Adipose tissue (tissue), 3 donors: ENCODE results near the gene DMGDH. TPM values are rescaled to one million over a fixed set of nuclear protein-coding genes. Genes with fewer than 3 reads are reported as not detected.

Experiments used
- H3K27ac ChIP-seq: one replicate; pipeline ENCODE4 v1.5.1; 2013; ENCODE audit warnings: low read depth, low read length
- WGBS, 3 donors: extraction: QIAGEN DNeasy Blood & Tissue Kit; methylation state at CpG; one replicate each; pipeline ENCODE4 v1.1.7; 2013; 5-methylcytosine and 5-hydroxymethylcytosine counted together
- polyA plus RNA-seq, 3 donors: library from polyadenylated mRNA; stranded (reverse); fragments of 200-250 nt; gene quantifications; one replicate each; pipeline ENCODE4 v1.2.3, GENCODE V29; 2013
- donor health status: healthy with polysubstance abuse.
- donor health status: Bipolar disorder and iron deficiency.
- donor health status: healthy.

The DMGDH gene
- polyA plus RNA-seq = 1 to 10 TPM in 2 of 3 donors, under 1 TPM in 1; 0.56 to 5.3 (median 3.7) TPM

DNA sequence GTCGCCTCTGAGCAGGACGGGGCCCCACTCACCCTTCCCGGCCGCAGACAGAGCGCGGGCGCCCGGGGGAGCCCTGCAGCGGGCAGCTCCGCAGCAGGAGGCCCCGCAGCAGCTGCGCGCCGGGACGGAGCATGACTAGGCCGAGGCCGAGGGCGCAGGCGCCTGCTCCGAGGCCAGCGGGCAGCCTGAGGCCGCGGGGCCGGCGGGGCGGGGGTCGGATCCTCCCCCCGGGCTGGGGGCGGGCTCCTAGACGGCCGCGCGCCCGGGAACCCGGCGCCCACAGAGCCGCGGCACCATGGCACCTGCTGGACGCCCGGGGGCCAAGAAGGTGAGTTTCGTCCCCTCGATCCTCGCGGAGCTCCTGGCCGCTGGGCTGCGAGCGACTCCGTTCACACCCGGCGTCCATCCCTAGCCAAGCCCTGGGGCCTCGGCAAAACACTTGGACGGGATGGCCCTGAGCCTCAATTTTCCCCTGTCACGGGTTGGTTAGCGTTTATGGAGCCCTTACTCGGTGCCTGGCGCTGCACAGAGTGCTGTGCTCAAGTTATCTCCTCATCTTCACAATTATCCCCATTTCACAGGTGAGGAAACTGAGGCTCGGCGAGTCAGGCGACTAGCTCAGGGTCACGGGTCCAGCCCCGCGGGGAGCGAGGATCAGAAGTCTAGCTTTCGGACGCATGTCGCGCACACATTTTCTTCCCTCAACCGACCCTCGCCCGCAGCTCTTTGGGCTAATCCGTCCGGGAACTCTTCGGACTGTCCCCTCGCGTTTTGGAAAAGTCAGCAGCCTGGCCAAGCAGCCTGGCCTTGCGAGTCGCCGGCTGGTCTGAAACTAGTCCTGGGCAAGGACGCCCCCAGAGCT is at the start of gene DMGDH, which contains the start of gene BHMT2:
DMGDH (minus strand) TSS at position 187 of the 862 bp plus-strand sequence; CDS start at position 133, 54 bp downstream.
BHMT2 (plus strand) TSS at position 280 of the 862 bp plus-strand sequence; CDS start at position 296, 16 bp downstream.
- 25 to 30% (median 26%) methylated on average over 68 to 79 of the region's 79 CpGs for WGBS, 3 donors
- peak within 1 kb of the TSS; percentile 23 for H3K27ac ChIP-seq

DNA sequence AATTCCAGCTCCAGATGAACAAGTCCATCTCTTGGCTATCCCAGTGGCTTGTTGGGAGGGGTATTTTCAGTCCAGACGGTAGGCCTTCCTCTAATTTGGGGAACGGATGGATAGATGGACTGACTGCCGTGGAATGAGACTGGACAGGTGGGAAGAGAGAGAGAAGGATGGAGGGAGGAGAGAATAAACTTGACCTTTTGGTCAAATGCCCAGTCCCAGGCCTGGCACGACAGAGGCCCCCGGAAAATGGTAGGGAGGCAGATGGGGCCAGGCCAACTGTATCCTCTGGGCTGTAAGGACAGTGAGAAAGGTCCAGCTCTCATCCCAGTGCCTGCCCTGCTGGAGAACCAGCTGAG is 43.2 kb upstream of the DMGDH start:
- H3K27ac ChIP-seq = no peak overlapping the region
- 81 to 86% (median 86%) methylated on average over 5 of the region's 5 CpGs for WGBS, 3 donors

DNA sequence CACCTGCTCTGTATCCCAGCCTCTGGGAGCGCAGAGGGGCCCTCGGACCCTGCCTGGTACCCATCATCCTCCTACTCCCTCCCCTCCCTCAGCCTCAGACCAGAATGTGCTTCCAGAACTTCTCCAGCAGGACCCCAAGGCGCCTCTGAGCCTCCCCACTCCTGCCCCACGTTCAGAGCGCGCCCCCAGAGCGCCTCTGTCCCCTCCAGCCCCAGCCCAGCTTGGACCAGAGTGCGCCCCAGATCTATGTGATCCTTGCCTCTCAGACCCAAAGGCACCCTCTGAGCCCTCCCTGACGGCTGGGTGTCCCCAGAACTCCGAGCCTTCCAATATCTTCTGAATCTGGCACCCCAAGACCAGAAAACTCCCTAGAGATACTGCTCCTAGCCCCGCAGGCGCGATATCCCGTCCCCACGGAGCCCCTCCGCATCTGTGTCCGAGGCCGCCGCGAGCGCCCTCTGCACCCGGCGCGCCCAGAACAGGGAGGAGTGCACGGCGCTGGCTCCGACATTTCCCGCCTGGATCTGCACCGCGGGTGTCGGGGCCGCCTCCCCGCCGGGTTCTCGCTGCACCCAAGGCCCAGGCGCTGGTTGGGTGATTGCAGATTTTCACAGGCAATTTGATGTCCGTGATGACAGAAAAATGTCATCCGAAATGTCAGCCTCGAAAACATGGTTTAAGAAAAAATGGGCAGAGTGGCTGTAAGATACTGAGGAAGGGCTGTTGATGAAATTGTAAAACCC is 42.7 kb upstream of the DMGDH start:
- WGBS, 3 donors = 8 to 17% (median 10%) methylated on average over 36 to 39 of the region's 39 CpGs
- H3K27ac ChIP-seq = no peak overlapping the region

DNA sequence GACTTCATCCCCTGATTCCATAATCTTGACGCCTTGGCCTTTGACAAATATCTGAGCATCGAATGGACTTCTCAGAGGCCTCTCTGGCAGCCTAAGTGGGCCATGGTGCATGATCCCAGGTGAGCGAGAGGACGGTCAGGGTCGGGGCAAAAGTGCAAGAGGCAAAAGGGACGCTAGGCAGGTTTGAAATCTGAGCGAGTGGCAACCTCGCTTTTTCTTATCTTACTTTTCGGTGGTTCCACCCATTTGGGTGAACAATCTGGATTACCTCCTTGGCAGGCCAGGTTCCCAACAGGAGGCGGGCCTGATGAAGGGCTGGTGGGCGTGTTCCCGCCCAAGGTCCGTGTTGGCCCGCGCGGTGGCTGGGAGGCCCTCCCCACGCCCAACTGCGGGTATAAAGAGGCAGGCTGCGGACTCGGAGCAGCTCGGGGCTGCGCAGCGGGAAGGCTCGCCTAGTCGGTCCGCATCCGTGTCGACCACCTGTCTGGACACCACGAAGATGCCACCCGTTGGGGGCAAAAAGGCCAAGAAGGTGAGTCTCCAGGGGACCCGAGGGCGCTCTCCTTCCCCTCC is 42.0 kb upstream of the DMGDH start, which contains the start of gene BHMT:
BHMT (plus strand) TSS at position 423 of the 573 bp plus-strand sequence; CDS start at position 500, 77 bp downstream.
- WGBS, 3 donors = 26 to 42% (median 30%) methylated on average over 32 of the region's 32 CpGs

DNA sequence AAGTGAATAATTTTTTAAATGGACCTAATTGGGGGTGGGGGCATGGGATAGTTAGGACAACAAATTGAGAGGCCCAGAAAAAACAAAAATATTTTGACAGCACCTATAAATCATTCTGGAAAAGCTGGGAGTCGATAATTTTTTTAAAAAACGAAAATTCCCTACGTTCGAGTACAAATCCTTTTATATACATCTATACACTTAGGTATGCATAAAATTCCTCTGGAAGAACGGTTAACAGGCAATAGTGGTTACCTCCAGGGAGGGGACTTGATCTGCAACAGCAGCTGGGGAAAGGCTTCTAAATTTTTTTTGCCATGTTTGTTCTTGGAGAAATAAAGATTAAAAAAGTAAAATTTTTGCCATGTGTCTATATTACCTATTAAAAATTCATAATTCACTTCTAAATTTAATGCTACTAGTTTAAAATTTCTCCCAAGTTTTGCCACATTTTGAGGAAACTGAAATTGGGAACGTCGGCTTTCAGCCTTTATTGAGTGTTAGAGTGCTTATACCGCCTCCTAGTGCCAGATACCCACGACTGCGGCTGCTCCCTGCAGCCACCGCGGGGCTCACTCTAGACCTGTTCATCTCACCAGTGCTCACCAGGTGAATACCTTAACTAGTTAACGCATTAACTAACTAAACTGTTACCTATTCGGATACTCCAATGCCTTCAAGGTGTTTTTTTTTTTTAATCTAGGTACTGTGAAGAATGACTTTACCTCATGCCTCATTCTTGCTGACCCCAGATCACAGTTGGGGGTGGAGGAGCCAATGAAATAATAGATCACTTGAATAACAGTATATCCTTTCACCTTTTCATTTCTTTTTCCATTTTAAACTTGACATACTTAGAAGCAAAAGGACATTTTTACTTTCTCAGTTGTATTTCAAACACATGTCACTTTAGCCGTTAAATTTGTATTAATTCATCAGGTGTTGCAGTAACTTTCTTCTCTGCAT is 40.3 kb upstream of the DMGDH start:
- no peak overlapping the region for H3K27ac ChIP-seq
- 48 to 66% (median 49%) methylated on average over 15 of the region's 15 CpGs for WGBS, 3 donors

More for the DNA sequence above, 42.0 kb upstream of the DMGDH start, which contains the start of gene BHMT:
- no peak within 1 kb of the TSS for H3K27ac ChIP-seq

DNA sequence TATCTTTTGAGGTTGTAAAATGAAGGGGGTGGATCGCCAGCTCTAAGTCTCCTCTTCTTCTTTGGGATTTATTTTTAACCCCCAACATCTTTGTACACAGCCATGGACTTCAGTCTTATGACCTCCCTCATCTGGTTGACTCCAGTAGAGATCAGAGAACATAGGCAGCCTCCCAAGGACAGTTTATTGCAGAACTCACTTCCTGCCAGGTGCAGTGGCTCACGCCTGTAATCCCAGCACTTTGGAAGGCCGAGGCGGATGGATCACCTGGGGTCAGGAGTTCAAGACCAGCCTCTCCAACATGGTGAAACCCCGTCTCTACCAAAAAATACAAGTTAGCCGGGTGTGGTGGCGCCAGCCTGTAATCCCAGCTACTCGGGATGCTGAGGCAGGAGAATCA is 39.3 kb upstream of the DMGDH start:
- no peak overlapping the region for H3K27ac ChIP-seq
- WGBS, 3 donors = 74 to 86% (median 82%) methylated on average over 8 of the region's 8 CpGs

DNA sequence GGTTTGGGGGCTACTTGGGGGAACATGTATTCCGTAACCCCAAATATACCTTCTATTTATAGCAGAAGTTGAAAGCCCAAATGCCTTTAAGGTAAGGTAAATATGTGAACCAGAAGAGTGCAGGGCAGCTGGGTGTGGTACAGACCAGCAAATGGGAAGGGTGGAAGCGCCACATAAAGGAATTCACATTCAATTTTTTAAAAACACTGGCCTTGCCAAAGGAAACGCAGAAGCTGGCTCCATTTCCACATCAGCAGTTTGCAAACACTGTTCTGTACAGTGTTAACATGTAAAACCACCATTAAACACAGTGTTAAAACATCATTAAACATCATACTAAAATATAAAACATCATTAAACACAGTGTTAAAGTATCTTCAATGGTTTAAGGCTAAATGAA is 38.6 kb upstream of the DMGDH start:
- WGBS, 3 donors = 61 to 67% (median 65%) methylated on average over 3 of the region's 3 CpGs
- H3K27ac ChIP-seq = no peak overlapping the region

DNA sequence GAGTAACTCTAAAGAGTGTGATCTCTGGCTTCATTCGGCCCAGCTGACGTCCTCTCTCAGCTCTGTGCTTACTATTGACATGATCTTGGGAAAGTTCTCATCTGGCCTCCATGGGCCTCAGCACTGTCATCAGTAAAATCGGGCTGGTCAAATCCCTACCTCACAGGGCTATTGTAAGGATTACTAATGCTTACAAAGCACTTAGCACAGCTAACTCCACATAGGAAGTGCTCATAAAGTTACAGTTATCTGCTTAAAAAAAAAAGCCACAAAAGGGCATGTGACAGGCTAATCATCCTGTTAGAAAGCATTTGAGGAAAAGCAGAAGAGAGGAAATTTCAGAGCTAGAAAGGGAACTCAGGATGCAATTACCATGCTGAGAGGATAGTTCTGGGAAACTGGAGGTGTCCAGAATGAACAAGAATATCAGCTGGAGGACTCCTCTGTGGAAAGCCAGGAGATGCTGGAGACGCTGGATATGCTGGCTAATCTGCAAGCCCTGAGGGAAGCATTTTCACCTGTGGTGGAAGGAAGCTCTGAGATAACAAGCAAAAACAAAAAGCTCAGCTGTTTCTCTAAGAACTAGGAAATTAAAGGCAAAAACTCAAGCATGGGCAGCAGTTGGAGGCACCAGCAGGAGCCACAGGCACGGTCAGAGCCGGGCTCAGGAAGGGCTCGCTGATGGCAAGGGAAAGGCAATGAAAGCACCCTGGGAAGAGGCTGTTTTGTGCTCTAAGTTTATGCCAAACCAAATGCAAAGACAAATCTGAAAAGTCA is 37.7 kb upstream of the DMGDH start:
- 40 to 52% (median 49%) methylated on average over 7 of the region's 7 CpGs for WGBS, 3 donors
- H3K27ac ChIP-seq = no peak overlapping the region

DNA sequence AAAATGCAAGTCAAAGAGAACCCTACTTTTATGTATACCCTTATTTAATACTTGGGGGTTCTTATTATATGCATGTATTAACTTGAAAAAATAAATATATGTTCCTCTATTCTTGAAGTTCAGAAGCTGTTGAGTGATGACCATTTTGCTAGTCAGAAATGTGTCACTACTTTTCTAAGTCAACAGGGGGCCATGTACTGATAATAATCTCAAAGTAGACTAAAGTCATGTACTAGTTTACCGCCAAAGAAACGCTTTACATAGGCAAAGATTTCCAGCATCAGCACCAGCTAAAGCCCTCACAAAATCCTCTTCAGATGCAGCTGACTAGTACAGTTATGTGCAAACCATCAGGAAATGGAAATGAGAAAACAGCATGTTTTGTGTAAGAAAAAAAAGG is 36.4 kb upstream of the DMGDH start:
- 88 to 97% (median 94%) methylated on average over 2 of the region's 2 CpGs for WGBS, 3 donors
- H3K27ac ChIP-seq = no peak overlapping the region

DNA sequence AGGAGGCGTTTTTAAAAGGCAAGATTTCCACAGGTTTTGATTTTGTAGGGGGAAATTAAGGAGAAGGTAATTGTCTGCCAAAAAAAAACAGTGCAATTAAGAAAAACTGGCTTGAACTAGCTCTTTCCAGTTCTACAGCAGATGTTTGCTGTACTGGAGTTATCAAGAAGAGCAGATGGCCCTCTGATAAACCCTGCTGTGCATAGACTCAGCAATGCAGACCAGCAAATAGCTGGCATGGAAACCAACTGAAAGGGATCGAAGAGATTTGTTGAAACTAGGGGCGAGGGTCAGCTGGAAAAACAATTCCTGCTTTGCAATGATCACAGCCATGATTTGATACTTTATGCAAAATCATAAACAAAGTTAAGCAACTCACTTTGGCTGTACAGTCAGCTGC is 24.3 kb upstream of the DMGDH start:
- 38 to 71% (median 63%) methylated on average over 3 of the region's 3 CpGs for WGBS, 3 donors

DNA sequence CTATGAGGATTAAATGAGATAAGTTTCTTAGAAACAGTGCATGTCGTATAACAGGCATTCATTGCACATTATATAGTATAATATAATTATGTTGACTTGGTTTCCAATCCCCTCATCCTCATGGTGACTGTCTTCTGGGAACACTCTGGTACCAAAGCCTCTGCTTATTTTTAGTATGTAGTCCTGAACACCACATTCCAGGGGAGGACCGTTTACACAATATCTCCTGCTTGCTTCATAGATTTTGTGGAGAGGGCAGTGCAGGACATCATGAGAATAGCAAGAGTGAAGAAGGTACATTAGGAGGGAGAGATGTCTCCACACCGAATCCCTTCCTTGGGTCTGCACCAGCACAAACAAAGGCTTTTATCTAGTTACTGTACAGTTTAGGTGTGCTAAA is 21.6 kb upstream of the DMGDH start:
- H3K27ac ChIP-seq = no peak overlapping the region
- WGBS, 3 donors = 63 to 68% (median 67%) methylated on average over 3 of the region's 3 CpGs

More for the DNA sequence above, 24.3 kb upstream of the DMGDH start:
- H3K27ac ChIP-seq = no peak overlapping the region

DNA sequence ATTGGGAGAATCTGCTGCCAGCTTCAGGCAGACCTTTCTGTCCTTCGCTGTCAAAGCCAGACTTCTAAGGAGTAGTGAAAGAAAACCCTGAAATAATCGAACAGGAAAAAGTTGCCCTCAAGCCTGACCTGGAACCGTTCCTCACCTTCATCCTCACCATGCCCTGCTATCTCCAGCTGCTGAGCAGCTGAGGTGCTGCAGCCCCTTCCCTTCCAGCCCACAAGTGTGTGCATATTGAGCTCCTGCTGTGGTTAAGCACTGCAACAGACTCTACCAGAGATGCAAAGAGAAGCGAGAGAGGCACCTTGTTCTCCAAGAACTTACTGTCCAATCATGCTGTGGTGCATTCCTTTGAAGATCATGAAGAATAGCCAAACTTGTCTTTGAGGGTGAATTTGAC is 19.0 kb upstream of the DMGDH start:
- no peak overlapping the region for H3K27ac ChIP-seq
- 80 to 86% (median 82%) methylated on average over 4 of the region's 4 CpGs for WGBS, 3 donors

DNA sequence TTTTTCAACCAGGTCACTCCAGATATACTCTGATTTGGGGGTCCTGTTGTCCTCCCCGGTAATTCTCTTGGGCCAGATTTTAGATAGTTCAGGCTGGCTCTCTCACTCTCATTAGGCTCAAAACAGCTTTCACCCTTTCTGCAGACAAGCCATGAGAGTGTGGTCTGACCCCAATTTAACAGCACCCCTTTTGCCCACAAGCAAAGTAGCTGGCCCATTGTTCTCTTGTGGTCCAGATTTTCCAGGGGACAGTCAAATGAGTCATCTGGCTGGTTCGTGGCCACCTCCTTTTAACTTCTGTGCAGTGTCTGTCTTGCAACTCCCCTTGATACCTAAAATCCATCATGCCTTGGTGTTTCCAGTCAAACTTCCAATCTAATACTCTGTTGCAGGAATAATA is 16.6 kb upstream of the DMGDH start:
- no peak overlapping the region for H3K27ac ChIP-seq
- WGBS, 3 donors = 77 to 92% (median 80%) methylated on average over 2 of the region's 2 CpGs

DNA sequence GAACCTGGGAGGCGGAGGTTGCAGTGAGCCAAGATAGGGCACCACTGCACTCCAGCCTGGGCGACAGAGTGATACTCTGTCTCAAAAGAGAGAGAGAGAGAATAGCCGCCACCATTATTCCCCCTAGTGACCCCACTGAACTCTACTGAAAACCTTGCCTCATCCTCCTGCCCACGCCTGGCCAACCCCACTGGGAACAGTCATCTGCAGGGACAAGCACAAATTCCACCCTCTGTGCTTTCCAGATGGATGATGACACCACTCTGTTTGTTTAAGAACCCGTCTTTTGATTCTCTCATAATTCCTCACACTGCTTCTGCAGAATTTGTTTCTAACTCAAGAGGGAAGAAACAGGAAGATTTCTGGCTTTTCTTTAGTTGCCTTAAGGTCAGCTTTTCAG is 12.3 kb upstream of the DMGDH start:
- WGBS, 3 donors = 89 to 99% (median 91%) methylated on average over 5 of the region's 5 CpGs

DNA sequence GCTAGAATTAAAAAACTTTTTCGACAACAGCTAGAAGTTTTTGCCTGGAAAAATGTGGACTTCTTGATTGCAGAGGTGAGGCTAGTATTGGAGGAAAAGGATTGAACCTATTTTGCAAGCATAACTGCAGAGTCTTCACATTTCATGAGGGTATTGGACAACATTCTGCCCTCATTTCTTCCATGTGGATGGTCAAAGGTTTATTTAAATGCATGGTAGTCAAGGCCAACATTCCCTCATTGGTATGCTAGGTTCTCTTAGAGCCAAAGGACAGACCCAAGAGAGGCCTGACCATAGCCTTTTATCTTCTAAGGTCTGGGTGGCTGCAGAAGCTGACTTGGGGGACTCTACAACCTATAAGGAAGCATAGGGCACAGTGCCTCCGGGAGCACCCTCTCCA is 11.3 kb upstream of the DMGDH start:
- H3K27ac ChIP-seq = no peak overlapping the region
- 92 to 93% (median 93%) methylated on average over 2 of the region's 2 CpGs for WGBS, 3 donors

More for the DNA sequence above, 12.3 kb upstream of the DMGDH start:
- H3K27ac ChIP-seq = no peak overlapping the region

DNA sequence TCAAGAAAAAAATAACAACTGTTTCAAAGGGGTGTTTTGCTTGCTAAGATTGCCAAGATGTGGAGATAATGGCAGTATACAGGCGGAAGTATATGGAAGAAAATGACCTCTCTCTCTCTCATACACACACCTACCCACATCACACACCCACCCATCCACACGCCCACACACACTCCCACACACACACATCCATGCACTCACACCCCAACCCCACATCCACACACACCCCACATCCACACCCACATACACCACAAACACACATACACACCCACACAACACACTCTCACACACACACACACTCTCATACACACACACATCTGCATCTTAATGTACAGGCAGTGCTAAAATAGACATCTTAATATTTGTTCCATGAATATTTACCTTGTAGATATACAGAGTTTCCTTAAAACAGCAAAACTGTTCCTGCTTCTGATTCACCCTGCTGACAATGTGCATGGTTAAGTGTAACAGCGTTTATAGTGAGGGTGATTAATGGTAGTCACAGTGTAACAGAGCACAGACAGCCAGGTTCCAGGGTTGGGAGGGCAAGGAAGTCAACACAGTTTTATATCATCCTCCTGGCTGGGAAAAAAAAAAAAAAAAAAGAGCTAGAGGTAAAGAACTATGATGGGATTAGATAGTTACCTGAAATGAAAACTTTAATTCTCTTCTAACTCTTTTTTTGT is 8.3 kb upstream of the DMGDH start:
- 65 to 71% (median 69%) methylated on average over 3 of the region's 3 CpGs for WGBS, 3 donors
- H3K27ac ChIP-seq = no peak overlapping the region

DNA sequence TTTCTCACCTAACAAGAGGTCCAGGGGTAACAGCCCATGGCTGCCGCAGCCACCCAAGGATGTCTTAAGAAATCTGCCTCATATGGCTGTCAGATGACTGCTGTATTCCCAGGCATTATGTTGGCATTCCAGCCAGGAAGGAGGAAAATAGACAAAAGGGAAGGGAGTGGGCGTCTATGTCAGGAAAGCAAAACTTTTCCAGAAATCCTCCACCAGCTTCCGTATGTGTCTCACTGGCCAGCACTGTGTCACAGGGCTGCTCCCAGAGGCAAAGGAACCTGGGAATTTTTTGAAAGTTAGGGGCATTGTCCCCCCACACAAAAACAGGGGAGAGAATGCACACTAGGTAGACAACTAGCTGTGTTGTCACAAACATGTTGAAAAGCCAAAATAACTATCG is 7.3 kb upstream of the DMGDH start:
- 60 to 87% (median 68%) methylated on average over 4 of the region's 4 CpGs for WGBS, 3 donors
- no peak overlapping the region for H3K27ac ChIP-seq
